DND-41 (cell line): ENCODE measurements around the gene NEUROD2.
A peak's percentile ranks its signal among the peaks of the same experiment; 100 is the strongest.

Source experiments
- ATAC-seq: fragments of 200-7000 bp; cut with Tn5 transposase; 3 replicates; pipeline ENCODE4 v1.9.1; 2021; ENCODE audit warnings: low read depth; ENCODE audit not compliant: insufficient read depth
- DNase-seq: peaks from one replicate; pipeline ENCODE4 v3.0.0-alpha.2; 2020
- H2AFZ ChIP-seq: 2 replicates; pipeline ENCODE4 v1.6.0; 2012; ENCODE audit warnings: low read depth, low read length
- H3K27ac ChIP-seq: 2 replicates; pipeline ENCODE4 v1.5.1; 2012; ENCODE audit warnings: low read length, inconsistent platforms
- H3K27me3 ChIP-seq: fragments of 200-600 bp; sonication (generic); 2 replicates; pipeline ENCODE4 v1.6.0; 2012; ENCODE audit warnings: low read length, mild to moderate bottlenecking, inconsistent platforms; ENCODE audit not compliant: insufficient read depth, poor library complexity
- H3K36me3 ChIP-seq: 2 replicates; pipeline ENCODE4 v1.5.1; 2012; ENCODE audit warnings: low read length, inconsistent platforms; ENCODE audit not compliant: insufficient read depth
- H3K4me1 ChIP-seq: 2 replicates; pipeline ENCODE4 v1.5.1; 2012; ENCODE audit warnings: mild to moderate bottlenecking, low read length; ENCODE audit not compliant: insufficient read depth
- H3K4me2 ChIP-seq: 2 replicates; pipeline ENCODE4 v1.6.0; 2012; ENCODE audit warnings: mild to moderate bottlenecking, moderate library complexity, low read length, inconsistent platforms; ENCODE audit not compliant: insufficient read depth
- H3K4me3 ChIP-seq, 2 experiments: fragments of 200-600 bp in 1 of 2; shearing (Covaris generic) in 1 of 2; 2 replicates each; pipeline ENCODE4 v1.5.1; 2012 to 2016; ENCODE audit warnings: inconsistent platforms in 2 of 2, low read length in 2 of 2, mild to moderate bottlenecking in 2 of 2, low read depth in 1 of 2, moderate library complexity in 1 of 2
- H3K79me2 ChIP-seq: 2 replicates; pipeline ENCODE4 v1.6.0; 2012; ENCODE audit warnings: low read length, inconsistent platforms; ENCODE audit not compliant: insufficient read depth
- H3K9ac ChIP-seq: 2 replicates; pipeline ENCODE4 v1.6.0; 2012; ENCODE audit warnings: low read depth, mild to moderate bottlenecking, inconsistent platforms, low read length, moderate library complexity
- H3K9me3 ChIP-seq: 2 replicates; pipeline ENCODE4 v1.5.1; 2012; ENCODE audit warnings: low read length, moderate library complexity, mild to moderate bottlenecking, inconsistent platforms; ENCODE audit not compliant: insufficient read depth, severe bottlenecking
- H4K20me1 ChIP-seq: 2 replicates; pipeline ENCODE4 v1.6.0; 2012; ENCODE audit warnings: low read length; ENCODE audit not compliant: insufficient read depth
- EZH2 ChIP-seq: IDR thresholded peaks from 3 replicates; pipeline ENCODE4 v1.6.1; 2012; ENCODE audit warnings: borderline replicate concordance, low read depth, mild to moderate bottlenecking, moderate library complexity, low read length, inconsistent platforms; ENCODE audit not compliant: severe bottlenecking
- TF ChIP-seq, protein P1 (sequence below): IDR thresholded peaks from 2 replicates; pipeline ENCODE4 v1.5.1; 2012; ENCODE audit warnings: borderline replicate concordance, low read length, moderate library complexity, mild to moderate bottlenecking; ENCODE audit not compliant: poor library complexity, severe bottlenecking; ENCODE audit errors: extremely low read depth

The NEUROD2 gene

DNA sequence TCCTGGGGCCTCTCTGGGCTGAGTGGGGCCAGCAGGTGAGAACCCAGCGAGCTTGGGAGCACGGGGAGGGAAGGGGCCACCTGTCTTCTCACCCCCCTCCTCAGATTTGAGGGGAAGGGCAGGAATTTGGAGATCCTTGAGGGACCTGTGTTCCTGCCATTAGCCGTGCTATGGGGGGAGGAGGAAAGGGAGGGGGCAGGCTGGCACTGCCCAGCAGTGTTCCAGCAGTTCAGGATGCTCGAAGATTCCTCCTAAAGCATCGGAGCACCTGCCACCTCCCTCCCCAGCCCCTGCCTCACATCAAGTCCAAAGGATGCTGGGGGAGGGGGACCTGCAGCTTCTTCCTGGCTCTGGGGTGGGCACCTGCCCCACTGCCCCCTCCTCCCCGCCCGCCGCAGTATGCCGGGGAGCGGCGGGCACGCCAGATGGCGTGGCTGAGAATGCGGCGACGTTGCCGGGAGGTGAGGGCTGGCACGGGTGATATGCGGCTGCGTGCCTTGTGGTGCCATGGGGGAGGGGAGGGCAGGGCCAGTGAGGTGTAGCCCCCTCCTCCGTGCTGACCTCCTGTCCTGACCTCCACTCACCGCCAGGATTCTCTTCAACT is 4.7 kb upstream of the NEUROD2 start:
- no peak overlapping the region for H3K9ac ChIP-seq
- H3K27me3 ChIP-seq: peaks cover 14% of the 10 kb centered on the region
- H3K79me2 ChIP-seq: no peaks in the 10 kb centered on the region
- H3K4me3 ChIP-seq: no peak overlapping the region
- no peak overlapping the region for H2AFZ ChIP-seq
- DNase-seq: no peak
- no peak overlapping the region for H3K27ac ChIP-seq
- peaks cover 4% of the 10 kb centered on the region; the same call in 1 of the 2 replicates for H4K20me1 ChIP-seq
- no peaks in the 10 kb centered on the region for H3K36me3 ChIP-seq
- H3K9me3 ChIP-seq: no peaks in the 10 kb centered on the region
- TF ChIP-seq EZH2: no peak
- TF ChIP-seq, protein P1, sequence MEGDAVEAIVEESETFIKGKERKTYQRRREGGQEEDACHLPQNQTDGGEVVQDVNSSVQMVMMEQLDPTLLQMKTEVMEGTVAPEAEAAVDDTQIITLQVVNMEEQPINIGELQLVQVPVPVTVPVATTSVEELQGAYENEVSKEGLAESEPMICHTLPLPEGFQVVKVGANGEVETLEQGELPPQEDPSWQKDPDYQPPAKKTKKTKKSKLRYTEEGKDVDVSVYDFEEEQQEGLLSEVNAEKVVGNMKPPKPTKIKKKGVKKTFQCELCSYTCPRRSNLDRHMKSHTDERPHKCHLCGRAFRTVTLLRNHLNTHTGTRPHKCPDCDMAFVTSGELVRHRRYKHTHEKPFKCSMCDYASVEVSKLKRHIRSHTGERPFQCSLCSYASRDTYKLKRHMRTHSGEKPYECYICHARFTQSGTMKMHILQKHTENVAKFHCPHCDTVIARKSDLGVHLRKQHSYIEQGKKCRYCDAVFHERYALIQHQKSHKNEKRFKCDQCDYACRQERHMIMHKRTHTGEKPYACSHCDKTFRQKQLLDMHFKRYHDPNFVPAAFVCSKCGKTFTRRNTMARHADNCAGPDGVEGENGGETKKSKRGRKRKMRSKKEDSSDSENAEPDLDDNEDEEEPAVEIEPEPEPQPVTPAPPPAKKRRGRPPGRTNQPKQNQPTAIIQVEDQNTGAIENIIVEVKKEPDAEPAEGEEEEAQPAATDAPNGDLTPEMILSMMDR: no peak
- H3K4me1 ChIP-seq: peaks cover 3% of the 10 kb centered on the region
- no peak for ATAC-seq
- H3K4me2 ChIP-seq: no peak overlapping the region

DNA sequence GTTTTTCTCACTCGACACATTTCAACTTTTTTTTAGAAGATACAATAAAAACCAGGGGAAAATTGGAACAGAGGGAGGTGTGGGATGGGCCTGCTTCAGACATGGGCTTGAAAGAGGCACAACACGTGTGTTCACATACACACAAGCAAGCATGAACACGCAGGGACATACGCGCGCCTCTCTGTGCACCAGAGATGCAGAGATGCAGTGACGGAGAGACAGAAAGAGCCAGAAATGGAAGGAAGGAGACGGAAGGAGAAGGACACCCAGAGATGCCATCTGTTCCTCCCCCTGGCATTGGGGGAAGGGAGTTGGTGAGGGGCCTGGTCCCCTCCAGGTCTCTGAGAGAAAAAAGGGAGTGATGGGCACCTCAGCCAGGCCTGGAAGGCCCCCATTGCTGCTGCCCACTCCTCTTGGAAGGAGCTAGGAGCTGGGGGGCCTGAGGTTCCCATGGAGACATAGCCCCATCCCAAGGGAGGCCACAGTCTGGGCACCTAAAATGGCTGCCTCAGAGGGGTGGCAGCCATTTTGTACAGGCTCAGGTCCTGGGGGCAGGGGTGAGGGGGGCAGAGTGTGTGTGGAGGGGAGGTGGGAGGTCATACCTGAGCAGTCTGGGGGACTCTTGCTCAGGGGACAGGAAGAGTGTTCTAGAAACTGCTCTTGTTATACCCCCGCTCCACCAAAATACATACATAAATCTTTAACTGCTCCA is 3.8 kb upstream of the NEUROD2 start:
- Histone ChIP-seq H4K20me1 (0 out of 2 replicates have a peak, but pooled peaks cover 4% of the 10 kb centered on the region), H3K27ac (no peak overlapping the region), H3K4me2 (no peak overlapping the region), H3K9ac (no peak overlapping the region), H3K36me3 (no peaks in the 10 kb centered on the region), H3K4me3 (no peak overlapping the region), H3K27me3 (peaks cover 9% of the 10 kb centered on the region), H3K4me1 (no peaks in the 10 kb centered on the region), H3K9me3 (no peaks in the 10 kb centered on the region), H2AFZ (peak overlapping the region; percentile 50; the same call in 1 of the 2 replicates), H3K79me2 (no peaks in the 10 kb centered on the region)
- TF ChIP-seq EZH2: no peak
- TF ChIP-seq, protein P1: no peak
- no peak for DNase-seq
- ATAC-seq: no peak

DNA sequence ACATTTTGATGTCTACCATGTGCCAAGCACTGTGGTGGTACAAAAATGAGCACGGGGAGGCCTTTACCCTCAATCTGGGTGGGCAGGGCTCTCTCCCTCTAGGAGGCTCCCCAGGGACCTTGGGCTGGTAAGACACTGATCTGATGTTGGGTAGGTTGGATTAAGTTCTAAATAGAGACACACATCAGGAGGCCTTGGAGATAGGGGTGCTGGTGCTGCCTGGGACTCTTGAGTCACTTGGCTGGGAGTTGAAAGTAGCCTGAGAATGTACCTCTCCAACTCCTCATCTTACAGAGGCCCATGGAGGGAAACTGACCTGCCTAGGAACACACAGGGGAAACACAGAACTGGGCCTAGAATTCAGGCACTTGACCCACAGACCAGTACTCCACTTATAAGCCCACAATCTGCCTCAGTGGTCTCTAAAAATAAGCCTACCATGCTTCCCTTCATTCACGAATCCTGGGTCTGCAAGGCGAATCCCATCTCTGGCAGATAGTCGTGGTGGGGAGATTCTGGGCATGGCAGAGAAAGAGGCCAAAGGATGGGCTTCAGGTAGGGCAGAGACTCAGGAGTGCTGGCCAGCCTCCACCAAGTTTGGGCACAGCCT is 1.8 kb upstream of the NEUROD2 start:
- H3K4me1 ChIP-seq: no peaks in the 10 kb centered on the region
- no peak overlapping the region for H2AFZ ChIP-seq
- H3K27me3 ChIP-seq: peaks cover under 1% of the 10 kb centered on the region
- no peak overlapping the region for H3K4me3 ChIP-seq
- TF ChIP-seq, protein P1: no peak
- no peak for TF ChIP-seq EZH2
- no peaks in the 10 kb centered on the region for H3K79me2 ChIP-seq
- no peak overlapping the region for H3K4me2 ChIP-seq
- no peak for ATAC-seq
- no peaks in the 10 kb centered on the region for H4K20me1 ChIP-seq
- no peak overlapping the region for H3K9ac ChIP-seq
- H3K27ac ChIP-seq: no peak overlapping the region
- H3K36me3 ChIP-seq: no peaks in the 10 kb centered on the region
- H3K9me3 ChIP-seq: no peaks in the 10 kb centered on the region
- no peak for DNase-seq
